Peyer's patch (tissue), 4 donors: ENCODE results near the gene FPR2.

Experiments used
- POLR2A ChIP-seq, 2 donors: fragments of 450-650 bp; IDR thresholded peaks; one replicate each; pipeline ENCODE4 v1.5.1; 2017; ENCODE audit warnings: antibody characterized with exemption in 2 of 2, mild to moderate bottlenecking in 2 of 2, moderate library complexity in 2 of 2
- TF ChIP-seq, protein P1 (sequence below), 6 experiments: fragments of 450-650 bp in 4 of 6; fragments of 200-600 bp in 2 of 6; sonication (generic) in 1 of 6; IDR thresholded peaks; one replicate each; pipeline ENCODE4 v1.5.1; 2017 to 2019; ENCODE audit warnings: antibody characterized with exemption in 6 of 6, mild to moderate bottlenecking in 3 of 6, moderate library complexity in 1 of 6

DNA sequence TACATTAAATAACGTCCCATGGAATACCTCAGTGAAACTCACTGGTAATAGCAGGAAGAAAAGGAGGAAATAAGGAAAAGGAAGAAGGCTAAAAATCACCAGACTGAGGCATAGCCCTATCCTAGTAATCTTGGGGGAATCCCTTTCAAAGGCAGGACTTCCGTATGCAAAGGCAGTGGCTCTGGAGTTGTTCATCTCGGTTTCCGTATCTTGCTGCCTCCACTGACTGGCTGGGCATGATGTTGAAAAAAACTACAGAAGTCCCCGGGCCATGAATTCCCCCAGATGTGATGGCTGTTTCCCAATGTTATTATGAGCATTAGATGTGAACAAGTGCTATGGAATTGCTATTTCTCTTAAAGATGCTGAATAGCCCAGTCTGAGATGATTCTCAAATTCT is 5.5 kb downstream of the FPR2 start:
- TF ChIP-seq, protein P1, sequence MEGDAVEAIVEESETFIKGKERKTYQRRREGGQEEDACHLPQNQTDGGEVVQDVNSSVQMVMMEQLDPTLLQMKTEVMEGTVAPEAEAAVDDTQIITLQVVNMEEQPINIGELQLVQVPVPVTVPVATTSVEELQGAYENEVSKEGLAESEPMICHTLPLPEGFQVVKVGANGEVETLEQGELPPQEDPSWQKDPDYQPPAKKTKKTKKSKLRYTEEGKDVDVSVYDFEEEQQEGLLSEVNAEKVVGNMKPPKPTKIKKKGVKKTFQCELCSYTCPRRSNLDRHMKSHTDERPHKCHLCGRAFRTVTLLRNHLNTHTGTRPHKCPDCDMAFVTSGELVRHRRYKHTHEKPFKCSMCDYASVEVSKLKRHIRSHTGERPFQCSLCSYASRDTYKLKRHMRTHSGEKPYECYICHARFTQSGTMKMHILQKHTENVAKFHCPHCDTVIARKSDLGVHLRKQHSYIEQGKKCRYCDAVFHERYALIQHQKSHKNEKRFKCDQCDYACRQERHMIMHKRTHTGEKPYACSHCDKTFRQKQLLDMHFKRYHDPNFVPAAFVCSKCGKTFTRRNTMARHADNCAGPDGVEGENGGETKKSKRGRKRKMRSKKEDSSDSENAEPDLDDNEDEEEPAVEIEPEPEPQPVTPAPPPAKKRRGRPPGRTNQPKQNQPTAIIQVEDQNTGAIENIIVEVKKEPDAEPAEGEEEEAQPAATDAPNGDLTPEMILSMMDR (IDR thresholded peaks at IDR 0.05), result no peak
- no peak for TF ChIP-seq POLR2A (IDR thresholded peaks at IDR 0.05)
